GM21576 (cell line): Measurements from ENCODE around the gene CDKAL1.

Source experiments
- ATAC-seq: cut with Tn5 transposase; IDR thresholded peaks from one replicate; pipeline ENCODE4 v1.9.1; 2021; ENCODE audit warnings: mild to moderate bottlenecking, moderate library complexity; ENCODE audit not compliant: unreplicated experiment

The CDKAL1 gene

DNA sequence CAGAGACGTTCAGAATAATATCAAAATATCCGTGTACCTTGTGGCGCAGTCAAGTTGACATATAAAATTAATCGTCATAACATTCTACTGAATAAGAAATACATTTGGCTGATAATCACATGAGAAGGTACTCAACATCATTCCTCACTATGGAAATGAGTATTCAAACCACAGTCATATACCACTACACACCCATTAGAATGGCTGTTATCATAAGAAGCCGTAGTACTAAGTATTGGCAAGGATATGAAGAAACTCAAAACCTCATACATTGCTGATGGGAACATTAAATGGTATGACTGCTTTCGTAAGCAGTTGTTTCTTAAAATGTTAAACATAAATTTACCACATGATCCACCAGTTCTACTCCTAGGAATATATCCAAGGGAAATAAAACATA, 244.7 kb downstream of the CDKAL1 start:
- ATAC-seq: no peak

DNA sequence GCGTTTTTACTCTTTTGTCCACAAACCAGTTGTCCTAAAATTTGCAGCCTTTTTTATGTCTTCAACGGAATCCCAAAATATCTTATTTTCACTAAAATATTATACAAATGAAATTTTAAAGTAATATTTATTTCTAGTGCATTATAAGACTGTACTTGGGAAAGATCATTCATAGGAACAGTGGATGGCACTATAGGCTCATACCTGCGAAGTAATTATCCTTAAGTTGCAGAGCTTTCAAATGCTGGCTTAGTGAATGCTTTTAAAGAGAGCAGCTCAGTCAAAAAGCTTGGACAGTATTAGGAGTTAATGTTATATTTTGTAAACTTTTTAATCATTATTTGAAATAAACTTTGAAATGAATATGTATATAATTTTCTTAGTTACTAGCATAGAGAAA, 254.9 kb downstream of the CDKAL1 start:
- ATAC-seq: no peak

DNA sequence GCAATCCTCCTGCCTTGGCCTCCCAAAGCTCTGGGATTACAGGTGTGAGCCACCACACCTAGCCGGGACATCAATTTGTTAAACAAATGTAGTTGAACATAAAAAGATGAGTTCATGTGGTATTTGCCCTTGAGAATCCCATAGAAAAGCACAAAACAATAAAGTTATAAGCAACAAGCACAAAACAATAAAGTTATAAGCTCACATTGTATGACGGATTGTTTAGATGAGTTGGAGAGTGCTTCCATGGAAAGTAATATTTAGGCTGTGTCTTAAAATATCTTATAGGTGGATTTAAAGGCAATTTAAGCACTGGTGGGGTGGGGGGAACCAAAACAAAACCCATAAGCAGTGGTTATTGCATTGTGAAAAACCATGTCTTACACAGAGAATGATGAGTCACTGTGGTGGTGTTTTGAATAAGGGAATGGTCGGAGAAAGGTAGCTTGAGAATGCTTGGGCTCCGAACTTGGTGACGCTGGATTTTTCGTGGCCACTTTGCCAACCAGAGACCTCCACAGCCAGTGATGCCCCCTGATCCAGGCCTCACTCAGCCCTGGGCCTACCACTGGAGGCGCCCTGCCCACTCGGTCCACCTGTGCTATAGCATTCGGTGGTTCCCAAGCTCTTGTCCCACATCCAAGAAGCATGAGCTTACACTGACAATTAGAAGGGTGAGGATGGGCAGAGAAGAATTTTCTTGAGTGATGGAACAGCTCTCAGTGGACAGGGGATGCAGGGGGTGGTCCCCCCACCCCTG, 256.0 kb downstream of the CDKAL1 start:
- no peak for ATAC-seq

DNA sequence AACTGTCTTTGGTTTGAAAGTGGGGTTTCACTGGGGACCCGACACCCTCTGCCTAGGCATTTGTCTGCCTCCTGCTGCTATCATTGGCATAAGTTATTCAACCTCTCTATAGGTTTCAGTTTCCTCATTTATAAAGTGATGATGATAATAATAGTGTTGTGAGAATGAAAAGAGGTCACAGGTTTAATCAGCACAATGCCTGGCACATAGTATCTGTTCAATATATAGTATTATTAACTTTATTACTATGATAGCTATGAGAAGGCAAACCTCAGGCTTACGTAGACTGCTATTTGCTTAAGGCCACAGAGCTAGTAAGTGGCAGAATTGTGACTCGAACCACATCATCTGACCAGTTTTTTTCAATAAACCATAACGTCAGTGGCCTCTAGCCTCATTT, 256.8 kb downstream of the CDKAL1 start:
- ATAC-seq: no peak

DNA sequence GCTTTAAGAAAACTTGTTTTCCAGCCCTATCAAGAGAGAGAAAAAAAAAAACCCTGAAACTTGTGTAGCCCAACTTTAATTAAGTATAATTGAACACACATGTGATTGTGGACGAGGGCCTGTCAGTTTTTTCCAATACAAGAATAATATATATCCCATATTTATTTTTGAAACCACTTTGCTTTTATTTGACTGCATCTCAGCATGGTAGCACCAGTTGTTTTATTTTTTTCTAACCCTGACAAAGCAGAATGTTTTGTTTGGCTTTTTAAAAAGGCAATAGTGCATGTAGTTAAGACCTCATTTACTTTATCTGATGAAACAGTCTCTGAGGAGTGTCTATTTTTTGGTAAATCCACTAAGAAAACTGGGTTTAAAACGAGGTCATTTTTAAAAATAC, 257.7 kb downstream of the CDKAL1 start:
- ATAC-seq: no peak

DNA sequence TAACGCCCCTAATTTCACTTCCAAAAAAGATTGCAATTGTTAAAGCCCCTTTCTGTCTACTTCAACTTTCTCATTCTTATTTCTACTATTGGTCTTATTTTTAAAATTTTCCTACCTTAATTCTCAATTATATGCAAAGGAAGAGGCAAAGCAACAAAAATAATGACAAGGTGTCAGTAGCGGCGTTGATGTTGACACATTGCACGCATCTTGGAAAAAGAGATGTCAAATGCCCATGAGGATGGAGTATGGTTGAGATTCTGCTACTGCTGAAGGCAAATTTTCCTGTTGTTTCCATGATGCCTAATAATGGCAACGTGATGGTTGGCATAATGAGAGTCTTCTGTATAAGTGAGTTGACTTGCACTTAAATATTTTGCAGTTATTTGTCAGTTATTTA, 258.9 kb downstream of the CDKAL1 start:
- no peak for ATAC-seq

DNA sequence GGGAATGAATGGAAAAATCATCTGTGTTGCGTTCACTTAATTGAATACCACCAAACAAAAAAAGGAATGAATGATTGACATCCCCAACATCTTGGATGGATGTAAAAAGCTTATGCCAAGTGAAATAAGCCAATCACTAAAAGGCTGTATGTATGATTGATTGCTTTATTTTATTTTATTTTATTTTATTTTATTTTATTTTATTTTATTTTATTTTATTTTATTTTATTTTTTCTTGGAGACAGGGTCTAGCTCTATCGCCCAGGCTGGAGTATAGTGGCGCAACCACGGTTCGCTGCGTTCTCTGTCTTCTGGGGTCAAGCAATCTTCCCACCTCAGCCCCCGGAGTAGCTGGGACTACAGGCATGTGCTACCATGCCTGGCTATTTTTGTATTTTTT, 263.3 kb downstream of the CDKAL1 start:
- no peak for ATAC-seq

DNA sequence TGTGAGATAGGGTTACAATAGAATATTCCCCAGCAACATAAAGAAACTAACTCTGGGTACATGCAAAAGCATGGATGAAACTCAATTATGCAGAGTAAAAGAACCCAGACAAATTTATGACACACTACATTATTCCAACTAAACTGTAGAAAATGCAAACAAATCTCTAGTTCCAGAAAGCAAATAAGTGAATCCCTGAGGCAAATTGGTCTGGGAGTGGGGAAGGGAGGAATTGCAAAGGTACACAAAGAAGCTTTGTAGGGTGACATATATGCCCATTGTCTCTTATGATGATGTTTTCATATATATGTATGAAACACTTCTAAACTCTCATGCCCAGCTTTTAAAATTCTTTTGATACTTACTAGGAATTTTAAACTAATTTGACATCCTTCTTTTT, 266.0 kb downstream of the CDKAL1 start:
- ATAC-seq: no peak

DNA sequence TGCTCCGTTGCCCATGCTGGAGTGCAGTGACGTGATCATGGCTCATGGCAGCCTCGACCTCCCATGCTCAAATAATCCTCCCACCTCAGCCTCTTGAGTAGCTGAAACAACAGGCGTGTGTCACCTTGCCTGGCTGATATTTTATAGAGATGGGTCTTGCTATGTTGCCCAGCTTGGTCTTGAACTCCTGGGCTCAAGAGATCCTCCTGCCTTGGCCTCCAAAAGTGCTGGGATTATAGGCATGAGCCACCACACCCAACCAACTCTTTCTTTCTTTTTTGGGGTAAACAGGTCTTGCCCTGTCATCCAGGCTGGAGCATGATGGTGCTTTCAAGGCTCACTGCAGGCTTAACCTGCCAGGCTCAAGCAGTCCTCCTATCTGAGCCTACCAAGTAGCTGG, 266.4 kb downstream of the CDKAL1 start:
- ATAC-seq: no peak

DNA sequence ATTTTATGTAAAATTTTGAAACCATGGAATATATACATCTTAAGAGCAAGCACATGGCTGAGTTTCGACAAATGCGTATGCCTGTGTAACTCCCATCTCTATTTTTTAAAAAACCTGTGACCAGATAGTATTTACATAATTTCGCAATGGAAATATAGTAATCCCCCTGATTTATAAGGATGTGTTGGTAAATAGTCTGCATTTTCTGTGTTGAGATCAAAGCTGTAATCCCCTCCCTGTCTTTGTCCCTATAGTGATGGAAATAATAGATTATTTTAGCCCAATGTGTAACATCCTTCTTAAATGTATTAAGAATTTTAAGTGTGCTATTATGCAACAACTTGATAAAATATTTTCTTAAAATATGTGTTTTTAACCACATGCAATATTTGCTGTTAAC, 267.3 kb downstream of the CDKAL1 start:
- no peak for ATAC-seq

DNA sequence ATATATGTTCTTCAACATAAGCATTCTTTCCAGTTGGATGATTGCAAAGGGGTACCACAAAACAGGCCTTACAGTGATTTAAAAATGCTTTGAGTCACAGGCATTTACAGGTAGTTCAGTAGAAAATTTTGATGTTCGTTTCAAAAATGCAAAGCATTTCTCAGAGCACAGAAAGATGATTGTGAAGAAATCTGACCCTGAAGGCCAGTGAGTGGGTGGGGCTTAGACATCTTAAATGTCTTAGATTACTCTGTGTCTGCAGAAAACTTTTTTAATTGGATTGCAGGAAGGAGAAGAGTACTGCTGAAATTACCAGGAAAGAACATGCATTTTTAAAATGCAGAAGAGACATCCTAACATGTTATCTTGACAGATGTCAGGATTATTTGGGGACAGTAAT, 268.3 kb downstream of the CDKAL1 start:
- no peak for ATAC-seq

DNA sequence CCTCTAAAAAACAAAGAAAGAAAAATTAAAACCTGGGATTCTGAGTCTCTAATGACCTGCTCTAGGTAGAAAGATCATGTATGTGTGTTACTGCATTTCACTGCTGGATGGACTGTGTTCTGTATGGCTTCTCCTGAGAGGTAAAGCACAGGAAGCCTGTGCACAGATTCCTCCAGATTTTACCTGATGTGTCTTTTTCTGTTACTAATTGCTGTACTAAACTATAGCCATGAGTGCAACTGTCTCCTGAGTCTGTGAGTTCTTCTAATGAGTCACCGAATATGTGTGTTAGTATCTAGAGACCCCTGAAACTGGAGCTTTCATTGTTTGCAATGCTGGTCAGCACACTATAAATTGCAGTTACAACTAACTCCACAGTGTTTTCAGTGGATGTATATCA, 270.8 kb downstream of the CDKAL1 start:
- ATAC-seq: peak; percentile 46

DNA sequence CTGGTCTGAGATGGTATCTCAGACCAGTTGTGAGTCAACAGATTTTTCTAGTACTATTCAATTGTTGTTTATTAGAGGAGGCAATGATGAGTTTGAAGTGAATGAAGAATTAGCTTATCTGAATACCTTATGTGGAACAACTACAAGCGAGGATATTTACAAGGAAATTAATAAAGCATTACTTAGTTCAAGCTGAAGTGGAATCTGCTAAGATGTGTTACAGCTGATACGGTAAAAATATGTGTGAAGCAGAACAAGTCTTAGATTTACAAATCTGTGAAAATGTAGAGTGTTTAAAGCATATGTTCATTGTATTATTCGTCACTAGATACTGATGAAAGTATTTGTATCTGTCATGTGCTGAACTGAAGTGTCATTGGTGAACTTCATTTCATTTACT, 272.4 kb downstream of the CDKAL1 start:
- no peak for ATAC-seq

DNA sequence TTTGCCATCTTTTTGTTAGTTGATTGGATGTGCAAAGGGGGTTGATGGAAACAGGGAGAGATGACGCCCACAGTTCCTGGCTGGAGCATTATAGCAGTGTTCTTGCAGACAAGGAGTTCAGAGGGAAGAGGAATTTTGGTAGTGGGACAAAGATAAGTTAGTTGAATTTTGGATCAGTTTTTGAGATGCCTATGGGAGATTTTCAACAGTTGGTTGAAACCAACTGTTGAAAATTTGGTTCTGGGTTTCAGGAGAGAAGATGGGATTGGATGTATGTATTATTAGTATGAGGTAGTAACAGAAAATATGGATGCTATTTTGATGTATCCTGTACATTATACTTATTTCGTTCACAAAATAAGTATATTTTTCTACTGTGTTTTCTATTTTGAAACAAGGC, 274.2 kb downstream of the CDKAL1 start:
- ATAC-seq: no peak

DNA sequence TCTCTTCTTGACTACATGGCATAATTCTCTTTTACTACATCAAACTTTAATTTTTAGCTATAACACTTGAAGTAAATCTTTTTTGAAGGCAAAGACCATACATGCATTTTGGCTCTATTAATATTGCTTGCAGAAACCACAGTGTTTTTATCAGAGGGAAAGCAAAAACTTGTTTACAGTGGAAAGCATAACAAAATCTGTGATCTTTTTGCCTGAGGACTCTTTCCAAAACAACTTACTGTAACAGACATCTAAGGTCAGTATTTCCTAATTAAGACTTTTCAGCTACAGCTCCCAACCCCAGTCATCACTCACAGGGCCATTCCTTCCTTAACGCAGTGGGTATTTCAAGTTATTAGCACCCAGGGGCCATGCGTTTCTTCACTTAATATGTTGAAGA, 274.7 kb downstream of the CDKAL1 start:
- ATAC-seq: no peak

DNA sequence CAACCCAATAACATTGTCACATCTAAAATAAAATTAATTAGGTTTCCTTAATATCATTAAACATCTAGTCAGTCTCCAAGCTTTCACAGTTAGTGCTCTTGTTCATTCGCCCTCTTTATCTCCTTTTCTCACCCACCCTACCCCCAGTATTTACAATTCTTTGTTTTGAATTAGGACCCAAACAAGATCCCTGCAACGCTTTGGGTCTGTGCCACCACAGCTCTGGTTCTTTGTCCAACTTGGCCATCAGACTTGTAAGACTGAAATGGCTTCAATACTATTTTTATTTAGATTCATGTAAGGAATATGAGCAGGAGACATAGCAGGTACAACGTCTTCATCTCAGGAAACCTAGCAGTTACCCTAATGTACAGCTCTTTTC, 276.5 kb downstream of the CDKAL1 start:
- no peak for ATAC-seq

DNA sequence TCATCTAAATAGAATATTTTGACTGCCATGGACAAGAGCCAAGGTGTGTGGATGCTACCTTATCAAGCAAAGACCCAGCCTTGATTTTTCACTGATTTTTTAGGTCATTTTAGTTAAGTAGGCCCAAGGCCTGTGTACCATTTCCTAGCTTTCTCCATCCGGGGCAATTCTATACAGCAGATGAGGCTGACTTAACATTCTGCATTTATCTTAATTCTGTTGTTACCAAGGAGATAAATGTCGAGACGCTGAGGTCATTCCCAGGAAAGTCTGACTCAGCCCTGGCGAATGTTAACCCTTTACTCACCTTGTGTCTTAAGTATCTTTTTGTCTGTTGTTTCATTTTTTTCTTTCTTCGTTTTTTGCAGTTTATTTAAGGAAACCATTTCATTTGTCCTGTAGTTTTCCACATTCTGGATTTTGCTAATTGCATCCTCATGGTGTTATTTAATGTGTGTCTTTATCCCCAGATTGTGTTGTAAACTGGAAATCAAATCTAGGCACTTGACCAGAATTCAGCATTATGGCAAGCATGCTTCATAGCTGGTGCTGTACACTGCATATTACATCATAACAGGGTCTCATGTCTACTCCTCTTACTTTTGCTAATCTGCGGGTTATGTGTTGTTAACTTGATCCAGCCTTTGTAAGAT, 277.0 kb downstream of the CDKAL1 start:
- no peak for ATAC-seq

DNA sequence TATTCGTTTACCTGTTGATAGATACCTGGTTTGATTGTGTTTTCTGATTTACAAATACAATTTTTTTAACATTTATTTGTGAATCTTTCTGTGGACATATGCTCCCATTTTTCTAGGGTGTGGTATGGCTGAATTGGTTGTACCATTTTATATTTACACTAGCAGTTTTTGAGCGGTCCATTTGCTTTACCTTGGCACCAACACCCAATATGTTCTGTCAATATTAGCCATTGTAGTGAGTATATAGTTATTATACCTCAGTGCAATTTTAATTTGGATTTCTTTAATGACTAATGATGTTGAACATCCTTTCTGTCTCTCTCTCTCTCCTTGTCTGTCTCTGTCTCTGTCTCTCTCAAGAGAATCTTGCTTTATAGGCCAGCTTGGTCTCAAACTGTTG, 278.5 kb downstream of the CDKAL1 start:
- ATAC-seq: no peak

DNA sequence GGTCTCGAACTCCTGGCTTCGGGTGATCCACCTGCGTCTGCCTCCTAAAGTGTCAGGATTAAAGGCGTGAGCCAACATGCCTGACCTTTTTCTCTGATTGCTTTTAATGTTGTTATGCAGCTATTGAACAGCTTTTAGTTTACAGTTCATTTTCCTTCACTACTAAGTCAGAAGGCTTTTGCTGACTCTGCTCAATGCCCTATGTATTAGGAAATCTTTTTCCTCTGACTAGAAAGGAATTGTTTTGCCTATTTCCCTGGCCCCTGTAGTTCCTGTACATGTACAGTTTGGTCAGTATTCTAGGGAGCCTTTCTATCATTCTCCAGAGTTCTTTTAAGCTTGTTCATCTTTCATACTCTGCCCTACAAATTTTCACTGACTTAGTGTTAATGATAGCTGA, 280.2 kb downstream of the CDKAL1 start:
- no peak for ATAC-seq

DNA sequence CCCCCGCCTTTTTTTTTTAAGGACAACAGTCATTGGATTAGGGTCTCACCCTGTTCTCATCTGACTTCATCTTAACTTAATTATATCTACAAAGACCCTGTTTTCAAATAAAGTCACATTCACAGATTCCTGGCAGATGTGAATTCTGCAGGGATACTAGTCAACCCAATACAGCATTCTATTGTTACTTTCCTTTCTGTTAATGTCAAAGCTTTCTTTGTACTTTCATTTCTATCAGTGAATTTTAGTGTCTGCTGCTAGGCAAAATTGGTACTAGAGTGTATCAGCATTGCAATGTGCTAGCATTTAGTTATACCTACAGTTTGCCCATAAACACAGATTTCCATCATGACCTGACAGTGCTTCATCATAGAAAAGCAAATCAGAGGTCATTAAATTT, 281.9 kb downstream of the CDKAL1 start:
- no peak for ATAC-seq

DNA sequence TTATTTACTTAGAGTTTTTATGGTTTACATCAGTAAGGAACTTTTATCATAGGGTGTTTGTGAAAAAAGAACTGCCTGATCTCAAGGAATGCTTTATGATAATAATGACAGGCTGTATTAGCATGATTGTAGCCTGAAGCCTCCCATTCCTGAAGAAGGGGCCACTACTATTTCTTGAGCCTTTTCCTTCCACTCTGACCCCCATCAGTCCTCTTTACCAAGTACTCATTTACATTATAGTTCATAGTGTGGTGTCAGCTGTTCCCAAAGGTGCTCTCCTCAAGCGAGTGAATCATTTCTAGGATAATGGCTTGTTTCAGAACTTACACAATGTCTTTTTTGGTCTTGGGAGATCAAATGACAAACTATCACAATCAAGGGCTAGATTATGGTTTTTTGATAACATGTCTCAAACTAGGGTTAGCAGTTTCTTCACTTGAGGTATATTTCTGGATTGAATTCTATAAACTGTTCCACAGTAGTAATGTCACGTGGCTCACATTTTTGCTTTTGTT, 283.6 kb downstream of the CDKAL1 start:
- ATAC-seq: no peak

DNA sequence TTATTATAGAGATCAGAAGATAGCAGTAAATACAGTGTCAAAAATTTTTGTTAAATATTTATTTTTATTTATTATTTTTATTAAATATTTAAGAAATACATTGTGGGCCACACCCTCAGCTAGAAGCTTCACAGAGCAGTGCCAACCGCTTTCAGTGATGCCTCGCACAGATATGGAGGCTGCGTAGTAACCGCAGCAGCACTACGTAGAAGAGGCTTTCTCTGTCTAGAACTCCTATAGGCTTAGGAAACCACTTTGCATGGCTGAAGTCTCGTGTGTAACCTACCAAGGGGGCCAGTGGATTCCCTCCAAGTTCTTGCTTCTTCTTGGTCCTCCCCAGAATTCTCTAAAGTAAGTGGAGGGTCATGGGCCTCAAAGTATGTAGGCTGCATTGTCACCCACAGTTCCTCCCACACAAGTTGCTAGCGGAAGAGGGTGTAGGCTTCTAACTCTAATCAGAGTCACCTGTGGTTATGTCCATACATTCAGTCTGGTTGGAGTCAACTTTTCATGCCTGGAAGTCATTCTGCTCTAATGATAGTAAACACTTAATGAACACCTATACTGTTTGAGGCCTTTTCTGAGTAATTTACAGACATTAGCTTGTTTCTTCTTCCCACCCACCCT, 285.6 kb downstream of the CDKAL1 start:
- ATAC-seq: no peak
